HepG2 (cell line): ENCODE data around the gene TBC1D22A. TPM values are rescaled to one million over a fixed set of nuclear protein-coding genes. Genes with fewer than 3 reads are reported as not detected.

Experiments
- ATAC-seq: fragments of 200-7000 bp; cut with Tn5 transposase; 3 replicates; pipeline ENCODE4 v1.9.1; 2020; ENCODE audit warnings: mild to moderate bottlenecking, moderate library complexity
- BruUV-seq: library from RNA; stranded (reverse); fragments of 400-500 nt; replicated peaks from 2 replicates; lab custom pipeline; 2021; lab: Mats Ljungman, UMichigan
- CTCF ChIA-PET: fragments of 300-600 bp; formaldehyde crosslinking; extraction: SDS; loops from one replicate; lab custom pipeline; 2021; ENCODE audit warnings: low total read pairs, inconsistent platforms, low intra/inter-chr PET ratio; lab: Yijun Ruan, JAX
- POLR2A ChIA-PET: fragments of 350-600 bp; sonication (Branson Sonifier 250); formaldehyde crosslinking; loops from one replicate; lab custom pipeline; 2020; ENCODE audit warnings: antibody characterized with exemption, inconsistent platforms; lab: Yijun Ruan, JAX
- DNase-seq: peaks from one replicate; pipeline ENCODE4 v3.0.0-alpha.2; 2015; ENCODE audit warnings: low spot score
- FAIRE-seq: peaks from 3 replicates; lab custom pipeline; 2011; peaks lifted over from hg19 to GRCh38; lab: Jason Lieb, UNC
- H2AFZ ChIP-seq: one replicate; pipeline ENCODE4 v1.6.1; 2011; ENCODE audit warnings: low read length, inconsistent platforms
- H3K27ac ChIP-seq: fragments of 300-600 bp; 3 replicates; pipeline ENCODE4 v1.8.0; 2011; ENCODE audit warnings: mixed run types, mild to moderate bottlenecking, mixed read lengths, low read length, inconsistent platforms; ENCODE audit not compliant: insufficient read depth; ENCODE audit errors: extremely low read length
- H3K27me3 ChIP-seq, 2 experiments: fragments of 200-600 bp in 1 of 2; 2 replicates in 1 of 2; 3 replicates in 1 of 2; pipeline versions ENCODE4 v1.6.0 to v1.8.0; 2011; ENCODE audit warnings: low read length in 2 of 2, mild to moderate bottlenecking in 2 of 2, moderate library complexity in 2 of 2, inconsistent platforms in 1 of 2; ENCODE audit not compliant: insufficient read depth in 2 of 2, control insufficient read depth in 1 of 2
- H3K36me3 ChIP-seq, 2 experiments: fragments of 200-600 bp in 1 of 2; replicated peaks in 1 of 2; 2 replicates in 1 of 2; 3 replicates in 1 of 2; pipeline versions ENCODE4 v1.5.1 to v1.8.0; 2011; ENCODE audit warnings: low read length in 2 of 2, inconsistent platforms in 1 of 2; ENCODE audit not compliant: insufficient read depth in 2 of 2, control insufficient read depth in 1 of 2
- H3K4me1 ChIP-seq: 2 replicates; pipeline ENCODE4 v1.5.1; 2012; ENCODE audit warnings: low read length, inconsistent platforms; ENCODE audit not compliant: insufficient read depth
- H3K4me2 ChIP-seq: 2 replicates; pipeline ENCODE4 v1.6.0; 2011; ENCODE audit warnings: low read depth, low read length, inconsistent platforms
- H3K4me3 ChIP-seq, 3 experiments: fragments of 200-600 bp in 1 of 3; sonication (generic), shearing (Covaris generic) in 1 of 3; replicated peaks in 1 of 3; 2 replicates each; pipeline ENCODE4 v1.5.1; 2011 to 2016; ENCODE audit warnings: low read length in 3 of 3, inconsistent platforms in 2 of 3, low read depth in 2 of 3, mild to moderate bottlenecking in 2 of 3, control low read depth in 1 of 3, mixed read lengths in 1 of 3; ENCODE audit not compliant: insufficient read depth in 1 of 3
- H3K79me2 ChIP-seq: one replicate; pipeline ENCODE4 v1.6.1; 2011; ENCODE audit warnings: low read length, inconsistent platforms; ENCODE audit not compliant: insufficient read depth
- H3K9ac ChIP-seq: 2 replicates; pipeline ENCODE4 v1.6.0; 2011; ENCODE audit warnings: mild to moderate bottlenecking, low read depth, low read length, inconsistent platforms; ENCODE audit not compliant: insufficient read depth
- H3K9me3 ChIP-seq: 2 replicates; pipeline ENCODE4 v1.5.1; 2012; ENCODE audit warnings: mild to moderate bottlenecking, low read length
- H4K20me1 ChIP-seq: 2 replicates; pipeline ENCODE4 v1.6.0; 2011; ENCODE audit warnings: inconsistent platforms, mild to moderate bottlenecking, low read length, moderate library complexity; ENCODE audit not compliant: insufficient read depth
- MEIS1 ChIP-seq: sonication (generic); formaldehyde crosslinking; IDR thresholded peaks from 2 replicates; pipeline ENCODE4 v1.9.0; 2021; ENCODE audit warnings: mild to moderate bottlenecking, missing genetic modification reagents, moderate library complexity, borderline replicate concordance
- NR2F2 ChIP-seq: IDR thresholded peaks from 2 replicates; pipeline ENCODE4 v1.6.1; 2012; ENCODE audit warnings: low read depth, inconsistent platforms, borderline replicate concordance
- POLR2A ChIP-seq, 2 experiments: IDR thresholded peaks; 2 replicates each; pipeline ENCODE4 v1.6.1; 2011; ENCODE audit warnings: low read depth in 2 of 2, low read length in 2 of 2, mild to moderate bottlenecking in 1 of 2, moderate library complexity in 1 of 2; ENCODE audit not compliant: insufficient read depth in 1 of 2
- YY1 ChIP-seq: IDR thresholded peaks from 2 replicates; pipeline ENCODE4 v1.6.1; 2011; ENCODE audit warnings: low read length, low read depth, moderate library complexity, mild to moderate bottlenecking; ENCODE audit not compliant: insufficient read depth, insufficient replicate concordance
- ZBTB3 ChIP-seq: sonication (generic); formaldehyde crosslinking; IDR thresholded peaks from 2 replicates; pipeline ENCODE4 v1.4.0; 2020; ENCODE audit warnings: low read depth, mild to moderate bottlenecking, moderate library complexity, missing genetic modification reagents, borderline replicate concordance
- ZMYM3 ChIP-seq: sonication (generic); formaldehyde crosslinking; IDR thresholded peaks from 2 replicates; pipeline ENCODE4 v1.5.1; 2020; ENCODE audit warnings: mild to moderate bottlenecking, missing genetic modification reagents
- ZNF230 ChIP-seq: sonication (generic); formaldehyde crosslinking; IDR thresholded peaks from 2 replicates; pipeline ENCODE4 v1.4.0; 2020; ENCODE audit warnings: mild to moderate bottlenecking, missing genetic modification reagents
- ZNF263 ChIP-seq: sonication (generic); formaldehyde crosslinking; IDR thresholded peaks from 2 replicates; pipeline ENCODE4 v1.4.0; 2020; ENCODE audit warnings: missing genetic modification reagents
- ZNF430 ChIP-seq: sonication (generic); formaldehyde crosslinking; IDR thresholded peaks from 2 replicates; pipeline ENCODE4 v1.9.0; 2021; ENCODE audit warnings: mild to moderate bottlenecking, missing genetic modification reagents
- ZNF615 ChIP-seq: sonication (generic); formaldehyde crosslinking; IDR thresholded peaks from 2 replicates; pipeline ENCODE4 v1.5.0; 2020; ENCODE audit warnings: mild to moderate bottlenecking, missing genetic modification reagents, borderline replicate concordance
- WGBS: methylation state at CpG from one replicate; pipeline ENCODE4 v1.1.6; 2017; ENCODE audit warnings: low lambda C conversion rate; 5-methylcytosine and 5-hydroxymethylcytosine counted together
- in situ Hi-C: cut with HindIII; loops from 2 replicates; pipeline ENCODE4 v1.10.0; 2017; ENCODE audit warnings: low pct_unique_long_range_greater_than_20kb; ENCODE audit not compliant: extremely low pct_ligation_motif_present
- intact Hi-C: fragments of 100-400 bp; cut with micrococcal nuclease; formaldehyde crosslinking; loops from one replicate; pipeline ENCODE4 v1.10.0; 2022; ENCODE audit not compliant: unreplicated experiment
- polyA plus RNA-seq, 8 experiments: library from polyadenylated mRNA; depleted of rRNA in 3 of 8; stranded (reverse) in 7 of 8; unstranded in 1 of 8; fragments of >200 nt; fragmentation: Illumina TruSeq in 4 of 8; extraction: Trizol in 4 of 8; gene quantifications; 2 replicates each; pipeline versions ENCODE4 v1.2.1 to v1.2.3, GENCODE V29; 2011 to 2016; ENCODE audit warnings: low read depth in 4 of 8, missing spikeins in 1 of 8, mixed read lengths in 1 of 8; ENCODE audit not compliant: insufficient read depth in 1 of 8
- total RNA-seq, 5 experiments: library from RNA; depleted of rRNA; stranded (reverse); fragments of >200 nt; fragmentation: Illumina TruSeq; extraction: Trizol; gene quantifications; 2 replicates each; pipeline ENCODE4 v1.2.3, GENCODE V29; 2016; ENCODE audit warnings: low read depth in 1 of 5
- TF ChIP-seq, protein P1 (sequence below): sonication (generic); formaldehyde crosslinking; IDR thresholded peaks from 2 replicates; pipeline ENCODE4 v1.4.0; 2020; ENCODE audit warnings: missing genetic modification reagents
- TF ChIP-seq, protein P2 (sequence below): IDR thresholded peaks from 2 replicates; pipeline ENCODE4 v1.6.1; 2012; ENCODE audit warnings: low read depth, low read length, improper control_type of control experiment

TBC1D22A gene
- total and polyA plus RNA-seq, 2 of the 13 experiments (the other 11 are each of a cell fraction or from before 2014, with no cell fraction given), result 17.3 to 18.0 TPM

DNA sequence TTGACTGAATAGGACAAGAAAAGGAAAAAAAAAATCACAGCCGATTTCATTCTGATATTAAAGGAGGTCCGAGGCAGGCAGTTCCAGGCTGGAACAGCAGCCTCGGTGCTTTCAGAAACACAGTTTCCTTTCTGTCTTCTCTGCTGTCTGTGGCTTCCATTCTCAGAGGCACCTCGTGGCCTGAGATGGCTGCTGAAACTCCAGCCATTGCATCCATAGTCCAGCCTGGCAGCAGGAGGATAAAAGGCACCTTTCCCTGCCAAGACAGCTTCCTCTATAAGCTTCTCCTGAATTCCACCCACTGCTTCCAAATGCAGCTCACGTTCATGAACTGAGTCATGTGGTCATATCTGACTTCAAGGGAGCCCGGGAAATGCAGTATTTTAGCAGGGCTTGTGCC, 390.5 kb downstream of the TBC1D22A start:
- CTCF ChIA-PET, result no interaction called here
- FAIRE-seq, result no peak

GRCh38 chr22:47153854-47154525, 391.5 kb downstream of the TBC1D22A start:
- Histone ChIP-seq H3K27me3 (no peaks in the 10 kb centered on the region), H3K4me1 (no peaks in the 10 kb centered on the region), H3K4me3 (no peak overlapping the region), H3K9ac (no peak overlapping the region), H3K79me2 (no peaks in the 10 kb centered on the region), H4K20me1 (peaks cover 4% of the 10 kb centered on the region; the same call in 1 of the 2 replicates), H3K9me3 (no peaks in the 10 kb centered on the region), H3K27ac (no peak overlapping the region), H3K36me3 (peaks cover under 1 to 2% of the 10 kb centered on the region in 2 experiments; a peak in 4 of 5 replicates), H2AFZ (no peak overlapping the region), H3K4me2 (no peak overlapping the region)
- intact Hi-C loops, result no loop called here
- BruUV-seq, result no TSS peak
- WGBS, result 92% methylated on average over 20 of the region's 23 CpGs
- DNase-seq (no peak), FAIRE-seq (no peak), ATAC-seq (peak; percentile 12; the same call in 1 of the 3 replicates)
- CTCF ChIA-PET, result no interaction called here
- POLR2A ChIA-PET, result no interaction called here
- in situ Hi-C loops, result no loop called here
- TF ChIP-seq POLR2A (IDR thresholded peaks at IDR 0.05; ENCODE audit: insufficient read depth in 1 of 2, low read depth in 2 of 2, low read length in 2 of 2) (no peak), NR2F2 (no peak), MEIS1 (CRISPR knock-in tag) (no peak), ZBTB3 (CRISPR knock-in tag) (no peak), ZNF430 (CRISPR knock-in tag) (no peak), ZNF615 (no peak), YY1 (no peak), ZNF230 (CRISPR knock-in tag) (no peak)
- TF ChIP-seq, protein P1, sequence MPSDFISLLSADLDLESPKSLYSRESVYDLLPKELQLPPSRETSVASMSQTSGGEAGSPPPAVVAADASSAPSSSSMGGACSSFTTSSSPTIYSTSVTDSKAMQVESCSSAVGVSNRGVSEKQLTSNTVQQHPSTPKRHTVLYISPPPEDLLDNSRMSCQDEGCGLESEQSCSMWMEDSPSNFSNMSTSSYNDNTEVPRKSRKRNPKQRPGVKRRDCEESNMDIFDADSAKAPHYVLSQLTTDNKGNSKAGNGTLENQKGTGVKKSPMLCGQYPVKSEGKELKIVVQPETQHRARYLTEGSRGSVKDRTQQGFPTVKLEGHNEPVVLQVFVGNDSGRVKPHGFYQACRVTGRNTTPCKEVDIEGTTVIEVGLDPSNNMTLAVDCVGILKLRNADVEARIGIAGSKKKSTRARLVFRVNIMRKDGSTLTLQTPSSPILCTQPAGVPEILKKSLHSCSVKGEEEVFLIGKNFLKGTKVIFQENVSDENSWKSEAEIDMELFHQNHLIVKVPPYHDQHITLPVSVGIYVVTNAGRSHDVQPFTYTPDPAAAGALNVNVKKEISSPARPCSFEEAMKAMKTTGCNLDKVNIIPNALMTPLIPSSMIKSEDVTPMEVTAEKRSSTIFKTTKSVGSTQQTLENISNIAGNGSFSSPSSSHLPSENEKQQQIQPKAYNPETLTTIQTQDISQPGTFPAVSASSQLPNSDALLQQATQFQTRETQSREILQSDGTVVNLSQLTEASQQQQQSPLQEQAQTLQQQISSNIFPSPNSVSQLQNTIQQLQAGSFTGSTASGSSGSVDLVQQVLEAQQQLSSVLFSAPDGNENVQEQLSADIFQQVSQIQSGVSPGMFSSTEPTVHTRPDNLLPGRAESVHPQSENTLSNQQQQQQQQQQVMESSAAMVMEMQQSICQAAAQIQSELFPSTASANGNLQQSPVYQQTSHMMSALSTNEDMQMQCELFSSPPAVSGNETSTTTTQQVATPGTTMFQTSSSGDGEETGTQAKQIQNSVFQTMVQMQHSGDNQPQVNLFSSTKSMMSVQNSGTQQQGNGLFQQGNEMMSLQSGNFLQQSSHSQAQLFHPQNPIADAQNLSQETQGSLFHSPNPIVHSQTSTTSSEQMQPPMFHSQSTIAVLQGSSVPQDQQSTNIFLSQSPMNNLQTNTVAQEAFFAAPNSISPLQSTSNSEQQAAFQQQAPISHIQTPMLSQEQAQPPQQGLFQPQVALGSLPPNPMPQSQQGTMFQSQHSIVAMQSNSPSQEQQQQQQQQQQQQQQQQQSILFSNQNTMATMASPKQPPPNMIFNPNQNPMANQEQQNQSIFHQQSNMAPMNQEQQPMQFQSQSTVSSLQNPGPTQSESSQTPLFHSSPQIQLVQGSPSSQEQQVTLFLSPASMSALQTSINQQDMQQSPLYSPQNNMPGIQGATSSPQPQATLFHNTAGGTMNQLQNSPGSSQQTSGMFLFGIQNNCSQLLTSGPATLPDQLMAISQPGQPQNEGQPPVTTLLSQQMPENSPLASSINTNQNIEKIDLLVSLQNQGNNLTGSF (CRISPR knock-in tag), result no peak
- TF ChIP-seq, protein P2, sequence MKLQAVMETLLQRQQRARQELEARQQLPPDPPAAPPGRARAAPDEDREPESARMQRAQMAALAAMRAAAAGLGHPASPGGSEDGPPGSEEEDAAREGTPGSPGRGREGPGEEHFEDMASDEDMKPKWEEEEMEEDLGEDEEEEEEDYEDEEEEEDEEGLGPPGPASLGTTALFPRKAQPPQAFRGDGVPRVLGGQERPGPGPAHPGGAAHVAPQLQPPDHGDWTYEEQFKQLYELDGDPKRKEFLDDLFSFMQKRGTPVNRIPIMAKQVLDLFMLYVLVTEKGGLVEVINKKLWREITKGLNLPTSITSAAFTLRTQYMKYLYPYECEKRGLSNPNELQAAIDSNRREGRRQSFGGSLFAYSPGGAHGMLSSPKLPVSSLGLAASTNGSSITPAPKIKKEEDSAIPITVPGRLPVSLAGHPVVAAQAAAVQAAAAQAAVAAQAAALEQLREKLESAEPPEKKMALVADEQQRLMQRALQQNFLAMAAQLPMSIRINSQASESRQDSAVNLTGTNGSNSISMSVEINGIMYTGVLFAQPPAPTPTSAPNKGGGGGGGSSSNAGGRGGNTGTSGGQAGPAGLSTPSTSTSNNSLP, result no peak

More for the DNA sequence above, 390.5 kb downstream of the TBC1D22A start:
- in situ Hi-C loops, result no loop called here
- WGBS, result 45% methylated on average over 6 of the region's 6 CpGs
- Histone ChIP-seq H3K9ac (no peak overlapping the region), H3K79me2 (no peaks in the 10 kb centered on the region), H3K4me3 (no peak overlapping the region), H3K36me3 (no peaks in the 10 kb centered on the region), H4K20me1 (peaks cover 4% of the 10 kb centered on the region; the same call in 1 of the 2 replicates), H3K9me3 (no peaks in the 10 kb centered on the region), H3K27me3 (no peaks in the 10 kb centered on the region), H3K4me2 (no peak overlapping the region), H3K4me1 (no peaks in the 10 kb centered on the region), H2AFZ (no peak overlapping the region), H3K27ac (no peak overlapping the region)
- TF ChIP-seq ZNF263 (no peak), ZMYM3 (CRISPR knock-in tag) (0 out of 2 replicates have a peak, but pooled peaks have one; percentile 37)
- ATAC-seq, result no peak
- no TSS peak for BruUV-seq
- no peak for DNase-seq
- POLR2A ChIA-PET, result no interaction called here
- intact Hi-C loops, result no loop called here
